Neural cell (in vitro differentiated cells): Measurements from ENCODE around the gene CLSTN2.

Experiments used
- CTCF ChIP-seq: fragments of 450-650 bp; IDR thresholded peaks from 2 replicates; pipeline ENCODE4 v1.5.1; 2014; ENCODE audit warnings: antibody characterized with exemption, mild to moderate bottlenecking, moderate library complexity; ENCODE audit not compliant: poor library complexity, severe bottlenecking
- TAF1 ChIP-seq: IDR thresholded peaks from 2 replicates; pipeline ENCODE4 v1.6.1; 2012; ENCODE audit warnings: low read depth

DNA sequence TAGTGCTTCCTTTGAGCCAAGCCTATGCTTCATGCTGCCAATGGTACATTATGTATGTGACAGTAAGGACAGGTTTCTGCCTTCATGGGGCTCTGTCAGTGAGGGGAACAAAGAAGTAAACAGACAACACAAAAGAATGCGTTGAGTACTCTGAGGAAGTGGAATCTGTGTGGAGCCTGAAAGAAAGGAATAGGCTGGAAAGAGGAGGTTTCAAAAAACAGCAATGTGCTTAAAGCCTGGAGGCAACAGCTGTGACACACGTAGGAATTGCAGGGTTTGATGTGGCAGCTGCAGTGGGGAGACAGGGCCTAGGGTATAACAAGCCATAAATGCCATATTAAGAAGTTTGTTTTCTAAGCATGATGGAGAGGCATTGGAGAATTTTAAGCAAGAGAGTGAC is 316.7 kb downstream of the CLSTN2 start:
- TF ChIP-seq CTCF = no peak
- no peak for TF ChIP-seq TAF1
